Effector memory CD4-positive, alpha-beta T cell (primary cell): Measurements from ENCODE around the gene ZMYND10.
"Not testable (repeated sequence)": the region's sequence is repeated elsewhere in the genome, so short reads cannot be mapped to it uniquely, and the experiment has no call there.

Experiments
- DNase-seq, 3 donors: peaks; one replicate each; pipeline ENCODE4 v3.0.0-alpha.2; 2020
- H3K27ac ChIP-seq: 2 replicates; pipeline ENCODE4 v1.7.0; 2013; ENCODE audit warnings: mild to moderate bottlenecking, low read length, moderate library complexity; ENCODE audit not compliant: insufficient read depth, poor library complexity, severe bottlenecking
- H3K27me3 ChIP-seq: replicated peaks from 2 replicates; pipeline ENCODE4 v1.7.0; 2013; ENCODE audit warnings: mild to moderate bottlenecking, low read length; ENCODE audit not compliant: insufficient read depth, control insufficient read depth, poor library complexity, severe bottlenecking
- H3K36me3 ChIP-seq: 2 replicates; pipeline ENCODE4 v1.7.0; 2013; ENCODE audit warnings: mild to moderate bottlenecking, low read length, moderate library complexity; ENCODE audit not compliant: control insufficient read depth, insufficient read depth
- H3K4me1 ChIP-seq: 2 replicates; pipeline ENCODE4 v1.7.0; 2013; ENCODE audit warnings: low read length, mild to moderate bottlenecking; ENCODE audit not compliant: control insufficient read depth, insufficient read depth, poor library complexity, severe bottlenecking
- H3K4me3 ChIP-seq: 2 replicates; pipeline ENCODE4 v1.7.0; 2013; ENCODE audit warnings: low read length, low read depth, mild to moderate bottlenecking; ENCODE audit not compliant: insufficient read depth, poor library complexity, severe bottlenecking
- H3K9me3 ChIP-seq: 2 replicates; pipeline ENCODE4 v1.7.0; 2013; ENCODE audit warnings: mild to moderate bottlenecking, low read length, moderate library complexity; ENCODE audit not compliant: control insufficient read depth

ZMYND10 gene

GRCh38 chr3:50320853-50321335 lies 24.6 kb downstream of the ZMYND10 start:
- H3K4me3 ChIP-seq: peak overlapping the region; percentile 93
- H3K27ac ChIP-seq: peak overlapping the region; percentile 84
- no peaks in the 10 kb centered on the region for H3K27me3 ChIP-seq
- H3K36me3 ChIP-seq: no peaks in the 10 kb centered on the region
- H3K9me3 ChIP-seq: no peaks in the 10 kb centered on the region
- peaks cover 41% of the 10 kb centered on the region for H3K4me1 ChIP-seq
- peak in 2 of 3 donors; percentile 20 to 48 for DNase-seq

GRCh38 chr3:50319894-50320625 lies 25.5 kb downstream of the ZMYND10 start:
- Histone ChIP-seq H3K36me3 (no peaks in the 10 kb centered on the region), H3K27ac (no peak overlapping the region), H3K4me1 (peaks cover 41% of the 10 kb centered on the region), H3K9me3 (no peaks in the 10 kb centered on the region), H3K4me3 (peak overlapping the region; percentile 93), H3K27me3 (no peaks in the 10 kb centered on the region)
- DNase-seq: no peak

- H3K27ac ChIP-seq: no peak overlapping the region
These were observed 26.2 kb downstream of the ZMYND10 start for GRCh38 chr3:50319181-50319893.

GRCh38 chr3:50318615-50319014 lies 26.9 kb downstream of the ZMYND10 start:
- no peak overlapping the region for H3K4me3 ChIP-seq
- H3K27me3 ChIP-seq: no peaks in the 10 kb centered on the region
- H3K36me3 ChIP-seq: no peaks in the 10 kb centered on the region
- DNase-seq: no peak
- no peak overlapping the region for H3K27ac ChIP-seq
- H3K4me1 ChIP-seq: peaks cover 41% of the 10 kb centered on the region
- H3K9me3 ChIP-seq: no peaks in the 10 kb centered on the region

More at GRCh38 chr3:50319181-50319893, 26.2 kb downstream of the ZMYND10 start:
- H3K4me1 ChIP-seq: peaks cover 41% of the 10 kb centered on the region
- no peaks in the 10 kb centered on the region for H3K27me3 ChIP-seq
- DNase-seq: no peak
- H3K36me3 ChIP-seq: no peaks in the 10 kb centered on the region
- H3K4me3 ChIP-seq: no peak overlapping the region
- H3K9me3 ChIP-seq: no peaks in the 10 kb centered on the region

GRCh38 chr3:50318163-50318562 lies 27.4 kb downstream of the ZMYND10 start:
- Histone ChIP-seq H3K27me3 (no peaks in the 10 kb centered on the region), H3K4me3 (no peak overlapping the region), H3K27ac (no peak overlapping the region), H3K4me1 (peaks cover 41% of the 10 kb centered on the region), H3K36me3 (no peaks in the 10 kb centered on the region), H3K9me3 (no peaks in the 10 kb centered on the region)
- DNase-seq: no peak

GRCh38 chr3:50317300-50317699 lies 28.2 kb downstream of the ZMYND10 start:
- Histone ChIP-seq H3K36me3 (no peaks in the 10 kb centered on the region), H3K27ac (peak overlapping the region; percentile 50), H3K27me3 (no peaks in the 10 kb centered on the region), H3K4me3 (peak overlapping the region; percentile 38), H3K9me3 (no peaks in the 10 kb centered on the region), H3K4me1 (peaks cover 41% of the 10 kb centered on the region)
- DNase-seq: no peak

- peak overlapping the region; percentile 38 for H3K4me3 ChIP-seq
- peak; percentile 66 to 75 (median 71) for DNase-seq
- no peaks in the 10 kb centered on the region for H3K27me3 ChIP-seq
- H3K27ac ChIP-seq: peak overlapping the region; percentile 50
- no peaks in the 10 kb centered on the region for H3K36me3 ChIP-seq
- H3K9me3 ChIP-seq: no peaks in the 10 kb centered on the region
- H3K4me1 ChIP-seq: peaks cover 38% of the 10 kb centered on the region
These were observed 28.8 kb downstream of the ZMYND10 start for GRCh38 chr3:50316657-50317242.

GRCh38 chr3:50314816-50315215 lies 30.7 kb downstream of the ZMYND10 start:
- Histone ChIP-seq H3K4me1 (peaks cover 21% of the 10 kb centered on the region), H3K4me3 (no peak overlapping the region), H3K27me3 (no peaks in the 10 kb centered on the region), H3K9me3 (no peaks in the 10 kb centered on the region), H3K27ac (no peak overlapping the region), H3K36me3 (no peaks in the 10 kb centered on the region)
- no peak for DNase-seq

- Histone ChIP-seq H3K4me3 (no peak overlapping the region), H3K4me1 (peaks cover 20% of the 10 kb centered on the region), H3K27ac (no peak overlapping the region), H3K9me3 (no peaks in the 10 kb centered on the region), H3K27me3 (no peaks in the 10 kb centered on the region), H3K36me3 (no peaks in the 10 kb centered on the region)
- DNase-seq: no peak
These were observed 31.2 kb downstream of the ZMYND10 start for GRCh38 chr3:50314342-50314741.

GRCh38 chr3:50312041-50312440 lies 33.5 kb downstream of the ZMYND10 start:
- H3K27me3 ChIP-seq, DNase-seq, H3K9me3 ChIP-seq, H3K27ac ChIP-seq, H3K36me3 ChIP-seq, H3K4me1 ChIP-seq, H3K4me3 ChIP-seq: not testable (repeated sequence)
